ENCODE results near the gene LPIN2.
"Not testable (repeated sequence)": the region's sequence is repeated elsewhere in the genome, so short reads cannot be mapped to it uniquely, and the experiment has no call there.

LPIN2 gene

DNA sequence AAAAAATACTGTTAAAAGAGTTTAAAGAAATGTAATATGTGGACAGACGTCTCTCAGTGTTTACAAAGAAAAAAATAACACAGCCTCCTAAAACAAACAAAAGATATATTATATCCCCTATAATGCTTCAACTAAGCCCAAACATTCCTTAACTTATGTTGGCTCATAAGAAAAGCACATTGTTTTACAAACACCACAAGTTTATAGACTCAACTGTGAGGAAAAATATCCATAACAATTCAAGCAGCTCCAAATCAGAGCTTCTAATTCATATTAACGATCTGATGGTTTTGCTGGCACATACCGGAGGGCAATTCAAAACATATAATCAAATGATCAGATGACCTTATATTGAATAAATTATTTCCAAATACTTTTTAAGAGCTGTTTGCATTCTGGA lies 5.5 kb downstream of the LPIN2 start:
- no peak for DNase-seq

DNA sequence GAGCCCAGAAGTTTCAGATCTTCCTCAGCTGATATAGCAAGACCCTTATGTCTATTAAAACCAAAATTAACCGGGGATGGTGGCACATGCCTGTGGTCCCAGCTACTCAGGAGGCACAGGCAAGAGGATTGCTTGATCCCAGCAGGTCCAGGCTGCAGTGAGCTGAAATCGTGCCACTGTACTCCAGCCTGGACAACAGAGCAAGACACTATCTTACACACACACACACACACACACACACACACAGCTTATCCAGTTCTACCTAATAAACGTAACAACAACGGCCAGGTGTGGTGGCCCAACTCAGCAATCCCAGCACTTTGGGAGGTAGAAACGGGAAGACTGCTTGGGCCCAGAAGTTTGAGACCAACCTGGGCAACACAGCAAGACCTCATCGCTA lies 7.5 kb downstream of the LPIN2 start:
- DNase-seq: no peak

DNA sequence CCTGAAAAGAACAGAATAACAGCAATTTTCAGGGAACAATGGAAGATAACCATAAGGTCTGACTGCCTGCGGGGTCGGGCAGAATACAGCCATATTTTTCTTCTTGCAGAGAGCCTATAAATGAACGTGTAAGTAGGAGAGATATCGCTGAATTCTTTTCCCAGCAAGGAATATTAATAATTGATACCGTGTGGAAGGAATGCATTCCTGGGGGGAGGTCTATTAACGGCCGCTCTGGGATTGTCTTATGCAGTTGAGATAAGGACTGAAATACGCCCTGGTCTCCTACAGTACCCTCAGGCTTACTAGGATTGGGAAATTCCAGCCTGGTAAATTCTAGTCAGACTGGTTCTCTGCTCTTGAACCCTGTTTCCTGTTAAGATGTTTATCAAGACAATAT lies 9.2 kb downstream of the LPIN2 start:
- not testable (repeated sequence) for DNase-seq

DNA sequence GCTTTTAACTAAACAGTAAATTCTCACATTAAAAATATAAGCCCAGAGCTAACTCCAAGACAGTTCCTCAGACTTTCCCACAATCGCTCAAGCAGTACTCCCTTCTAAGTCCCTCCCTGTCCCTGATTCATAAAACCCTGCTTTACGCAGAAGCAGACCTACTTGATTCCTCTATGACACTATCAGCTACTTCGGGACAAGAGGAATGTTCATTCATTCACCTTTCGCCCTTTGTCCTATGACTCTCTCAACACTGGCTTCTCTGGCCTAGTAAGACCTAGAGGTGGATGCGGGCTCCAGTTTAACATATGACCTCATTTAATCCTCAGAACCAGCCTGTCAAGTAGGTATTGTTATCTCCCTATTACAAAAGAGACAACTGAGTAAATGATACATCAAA lies 10.2 kb downstream of the LPIN2 start:
- no peak for DNase-seq

DNA sequence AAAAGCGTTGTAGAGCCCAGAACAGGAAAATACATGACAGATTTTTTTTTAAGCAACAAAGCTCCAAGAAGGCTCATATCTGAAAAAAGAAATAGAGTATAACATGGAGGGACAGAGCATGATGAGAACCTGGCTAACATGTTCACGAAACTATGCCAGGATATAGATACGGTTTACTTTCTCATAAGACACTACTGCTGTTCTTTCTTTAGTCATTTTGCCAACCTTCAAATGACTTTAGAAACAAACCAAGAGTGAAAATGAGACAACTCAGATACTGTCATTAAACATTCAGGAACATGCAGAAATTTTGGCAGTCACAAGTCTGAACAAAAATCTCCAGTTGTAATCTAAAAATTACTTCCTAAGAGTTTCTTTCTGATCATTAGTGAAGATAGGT lies 14.3 kb downstream of the LPIN2 start:
- no peak for DNase-seq

DNA sequence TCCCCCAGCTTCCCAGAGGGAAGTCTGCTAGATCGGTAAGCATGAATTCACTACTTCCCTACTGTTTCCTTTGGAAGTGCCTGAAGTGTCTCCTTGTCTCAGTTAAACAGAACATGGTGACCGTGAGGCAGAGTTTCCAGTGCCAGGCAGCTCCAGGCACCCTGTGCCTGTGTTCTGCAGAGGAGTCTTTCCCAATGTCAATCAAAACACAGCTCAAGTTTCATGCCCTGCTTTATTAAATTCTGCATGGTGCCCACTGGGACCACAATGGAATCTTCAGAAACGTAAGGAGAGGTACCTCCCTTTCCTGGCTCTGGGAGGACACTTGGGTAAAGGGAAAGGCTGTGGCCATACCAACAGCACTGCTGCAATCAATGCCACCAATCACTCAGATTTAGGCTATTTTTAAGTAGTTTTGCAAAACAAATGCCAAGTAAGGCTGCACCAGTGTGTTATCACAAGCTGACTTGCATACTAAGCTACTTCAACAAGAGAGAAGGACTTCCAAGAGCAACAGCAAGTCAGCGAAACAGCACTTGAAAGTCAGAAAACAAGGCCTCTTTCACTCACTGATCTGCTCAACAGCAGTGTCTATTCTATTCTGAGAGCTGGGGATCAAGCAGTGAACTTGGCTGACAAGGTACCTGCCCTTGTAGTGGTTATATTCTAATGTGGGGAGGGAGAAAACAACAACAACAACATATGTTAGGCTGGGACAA lies 14.9 kb downstream of the LPIN2 start:
- DNase-seq: no peak

DNA sequence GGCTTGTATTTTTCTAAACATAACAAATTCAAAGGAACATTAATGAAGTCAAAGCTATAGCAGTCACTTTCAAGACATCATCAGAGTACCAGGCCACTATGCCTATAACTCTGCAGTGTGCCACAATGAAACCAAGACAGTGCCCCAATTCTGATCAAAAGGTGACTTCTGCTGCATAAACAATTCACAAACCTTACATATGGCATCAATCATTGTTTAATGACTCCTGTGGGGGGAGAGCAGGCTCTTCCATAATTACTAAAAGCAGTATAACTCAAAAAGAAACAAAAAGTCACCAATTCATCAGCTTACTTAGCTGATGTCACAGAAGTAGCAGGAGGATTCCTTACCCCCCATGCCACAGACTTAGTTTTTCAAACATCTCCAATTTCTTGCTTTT lies 15.5 kb downstream of the LPIN2 start:
- no peak for DNase-seq

DNA sequence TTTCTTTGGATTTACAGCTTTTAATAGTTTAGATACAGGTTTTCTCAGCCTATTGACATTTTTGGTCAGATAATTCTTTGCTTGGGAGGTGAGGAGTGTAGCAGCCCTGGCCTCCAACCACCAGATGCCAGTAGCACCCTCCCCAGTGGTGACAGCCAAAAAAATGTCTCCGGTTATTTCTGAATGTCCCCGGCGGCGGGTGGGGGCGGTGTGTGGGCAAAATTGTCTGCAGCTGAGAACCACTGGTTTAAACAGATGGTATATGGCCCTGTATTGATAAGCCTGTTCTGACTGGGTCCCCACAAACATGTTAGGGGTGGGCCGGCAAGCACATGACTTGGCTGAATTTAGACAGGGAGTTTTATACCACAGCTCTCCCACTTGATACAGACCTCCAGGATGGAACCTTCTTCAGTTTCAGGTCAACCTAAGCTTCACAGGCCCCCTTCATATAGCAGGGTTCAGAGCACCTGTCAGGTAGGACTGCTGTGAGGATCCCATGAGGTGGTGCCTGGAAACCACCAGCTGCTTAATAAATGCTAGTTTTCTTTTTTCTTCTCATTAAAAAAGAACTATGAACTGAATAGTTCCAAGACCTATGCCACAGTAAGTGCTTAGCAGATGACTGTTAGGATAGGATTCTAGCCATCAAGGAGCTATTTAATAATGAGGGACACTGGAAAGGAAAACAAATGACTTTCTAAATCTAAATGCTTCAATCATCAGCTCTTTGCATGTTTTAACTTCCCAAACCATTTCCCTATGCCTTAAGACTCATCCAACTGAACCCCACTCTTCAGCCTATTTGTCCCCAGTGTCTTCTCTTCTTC lies 18.1 kb downstream of the LPIN2 start:
- peak; percentile 42 to 63 (median 52) for DNase-seq

DNA sequence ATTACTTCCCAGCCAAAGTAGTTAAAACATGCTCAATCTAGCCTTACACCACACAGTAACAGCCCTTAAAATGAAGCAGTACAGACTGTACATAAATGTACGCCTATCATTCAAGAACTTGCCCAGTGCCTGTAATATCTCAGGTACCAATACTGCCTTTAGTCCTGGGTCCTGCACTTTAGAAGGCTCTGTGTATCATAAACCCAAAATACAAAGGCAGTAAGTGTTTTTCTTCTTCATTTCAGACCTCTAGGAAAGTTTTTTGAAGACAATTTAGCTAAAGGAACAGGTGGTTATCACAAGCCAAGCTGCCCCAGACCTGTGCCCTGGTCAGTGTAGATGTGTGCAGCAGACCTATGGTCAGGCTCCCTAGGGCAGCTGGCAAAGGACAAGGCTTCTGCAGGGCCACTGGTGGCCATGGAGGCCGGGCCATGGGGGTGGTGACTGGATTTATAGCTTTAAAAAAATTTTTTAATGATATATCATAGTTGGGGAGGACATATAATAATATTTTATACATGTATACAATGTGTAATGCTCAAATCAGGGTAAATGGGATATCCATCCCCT lies 18.8 kb downstream of the LPIN2 start:
- DNase-seq: no peak

DNA sequence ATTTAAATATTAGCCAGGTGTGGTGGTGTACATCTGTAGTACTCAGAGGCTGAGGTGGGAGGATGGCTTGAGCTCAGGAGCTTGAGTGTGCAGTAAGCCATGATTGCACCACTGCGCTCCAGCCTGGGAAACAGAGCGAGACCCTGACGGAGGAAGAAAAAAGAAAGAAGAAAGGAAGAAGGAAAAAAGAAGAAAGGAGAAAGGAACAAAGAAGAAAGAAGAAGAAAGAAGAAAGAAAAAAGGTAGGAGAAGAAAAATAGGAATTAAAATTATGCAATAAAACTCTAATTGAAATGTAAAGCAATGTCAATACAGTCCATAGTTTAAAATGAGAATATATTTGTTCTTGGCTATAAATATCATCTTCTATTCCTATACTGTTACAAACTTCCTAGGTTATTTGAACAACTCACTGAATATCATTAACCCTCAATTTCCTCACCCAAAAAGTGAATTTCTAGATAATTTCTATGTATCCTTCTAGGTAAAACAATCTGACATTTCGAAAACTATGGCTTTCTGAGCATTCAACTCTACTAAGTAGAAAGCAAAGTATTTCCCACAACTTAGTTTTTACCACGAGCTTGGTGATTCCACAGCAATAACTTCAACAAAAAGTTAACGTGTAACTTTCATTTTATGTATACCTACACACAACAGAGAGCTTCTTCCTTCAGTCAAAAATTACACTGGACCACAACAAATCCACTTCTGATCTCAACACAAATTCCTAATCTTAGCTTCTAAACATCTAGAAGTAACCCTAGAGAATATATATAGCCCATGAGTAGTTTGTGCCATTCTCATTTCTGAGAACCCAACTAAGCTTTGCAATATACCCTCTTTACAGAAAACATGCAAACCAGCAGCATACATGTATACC lies 19.7 kb downstream of the LPIN2 start:
- DNase-seq: no peak

DNA sequence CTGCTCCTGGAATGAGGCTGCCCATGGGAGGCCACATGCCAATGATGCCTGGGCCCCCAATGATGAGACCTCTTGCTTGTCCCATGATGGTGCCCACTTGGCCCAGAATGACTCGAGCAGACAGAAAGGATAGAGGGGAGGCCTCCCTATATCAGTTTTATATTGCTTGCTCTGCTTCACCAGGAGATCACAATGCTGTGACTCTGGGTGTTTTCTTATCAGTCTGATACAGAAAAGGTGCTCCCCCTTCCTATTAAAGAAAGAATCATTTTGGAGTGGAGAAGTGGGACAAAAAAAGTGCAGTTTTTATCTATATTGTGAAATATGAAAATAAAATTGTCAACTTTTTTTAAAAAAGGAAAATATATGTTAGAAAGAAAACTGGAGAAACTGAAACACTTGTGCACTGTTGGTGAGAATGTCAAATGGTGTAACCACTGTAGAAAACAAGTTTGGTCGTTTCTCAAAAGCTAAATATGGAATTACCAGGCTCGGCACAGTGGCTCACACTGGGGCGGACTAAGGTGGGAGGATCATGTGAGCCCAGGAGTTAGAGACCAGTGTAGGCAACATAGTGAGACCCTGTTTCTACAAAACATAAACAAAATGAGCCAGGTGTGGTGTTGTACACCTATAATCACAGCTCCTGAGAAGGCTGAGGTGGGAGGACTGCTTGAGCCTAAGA lies 21.8 kb downstream of the LPIN2 start:
- no peak for DNase-seq

DNA sequence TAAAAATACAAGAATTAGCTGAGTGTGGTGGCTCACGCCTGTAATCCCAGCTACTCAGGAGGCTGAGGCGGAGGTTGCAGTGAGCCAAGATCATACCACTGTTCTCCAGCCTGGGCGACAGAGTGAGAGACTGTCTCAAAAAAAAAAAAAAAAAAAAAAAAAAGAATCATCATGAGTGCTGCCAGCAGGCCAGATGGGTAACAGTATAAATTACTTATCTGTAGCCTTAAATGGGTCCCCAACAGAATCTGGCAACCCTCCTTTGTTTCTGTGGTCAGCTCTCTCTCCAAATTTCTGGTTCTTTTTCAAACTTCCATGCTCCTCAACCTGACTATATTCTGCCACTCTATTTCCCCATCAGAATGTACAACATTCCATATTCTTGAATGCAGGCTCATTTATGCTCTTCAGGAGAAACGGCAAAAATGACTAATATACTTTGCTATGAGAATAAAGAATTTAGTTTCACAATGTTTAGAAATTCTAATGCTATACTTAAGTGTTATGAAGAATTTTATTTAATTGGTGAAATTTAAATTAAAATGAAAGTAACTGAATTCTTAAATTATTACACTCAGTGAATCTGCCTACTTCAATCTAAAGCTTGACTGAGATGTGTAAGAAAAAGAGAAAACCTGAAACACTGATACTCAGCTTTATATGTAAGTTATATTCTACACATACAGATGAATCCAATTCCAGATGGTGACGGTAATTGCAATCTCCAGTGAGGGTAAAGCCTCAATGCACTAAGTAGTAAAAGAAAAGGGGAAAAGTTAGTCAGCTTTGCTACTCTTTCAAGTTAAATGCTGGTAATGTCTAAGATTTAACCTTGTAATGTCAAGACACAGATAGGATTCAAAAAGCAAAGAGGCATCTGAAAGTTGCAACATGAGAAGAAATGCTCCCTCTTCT lies 24.8 kb downstream of the LPIN2 start:
- DNase-seq: no peak

DNA sequence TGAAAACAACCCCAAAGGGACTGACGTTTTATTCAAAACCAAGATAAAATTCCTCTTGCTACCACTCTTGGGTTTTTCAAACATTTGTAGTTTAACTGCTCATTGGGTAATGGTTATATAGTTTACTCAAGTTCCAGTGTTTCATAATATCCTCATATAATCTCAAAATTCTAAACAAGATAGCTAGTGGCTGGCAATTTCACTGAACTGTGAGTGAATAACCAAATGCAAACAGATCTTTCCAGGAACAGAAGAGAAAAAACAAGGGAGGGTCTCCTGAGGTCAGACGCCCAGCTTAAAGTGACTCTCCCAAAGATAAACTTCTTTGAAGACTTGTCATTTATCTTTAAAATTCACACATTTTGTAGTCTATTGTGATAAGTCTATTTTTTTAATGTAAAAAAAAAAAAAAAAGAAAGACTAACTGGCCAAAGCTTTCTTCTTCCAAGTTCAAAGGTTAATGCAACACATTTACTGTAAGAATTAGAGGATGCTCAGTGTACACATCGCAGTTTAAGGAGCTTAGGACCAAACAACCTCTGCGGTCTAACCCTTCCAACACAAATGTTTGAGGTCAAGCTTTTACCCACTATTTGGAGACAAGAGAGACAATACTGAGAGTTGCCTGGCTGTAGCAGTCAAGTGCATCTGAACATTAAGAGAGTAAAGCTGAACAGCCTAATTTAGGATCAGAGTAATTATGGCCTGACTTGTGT lies 26.6 kb downstream of the LPIN2 start:
- DNase-seq: no peak

DNA sequence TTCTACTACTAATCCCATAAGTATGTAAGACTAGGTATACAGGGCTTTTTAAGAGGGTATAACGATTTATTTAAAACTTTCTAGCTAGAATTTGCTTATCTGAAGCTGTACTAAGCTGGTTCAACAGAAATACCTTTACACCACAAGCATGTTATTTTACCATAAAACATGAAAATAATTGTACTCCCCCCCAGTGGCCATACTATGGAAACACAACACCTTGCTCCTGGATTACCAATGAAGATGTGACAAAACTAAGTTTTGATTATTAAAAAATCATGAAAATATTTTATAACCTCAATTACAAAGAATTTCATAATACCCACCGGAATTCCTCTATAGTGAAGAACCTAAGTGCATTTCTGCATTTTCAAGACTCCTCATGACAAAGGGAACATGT lies 27.3 kb downstream of the LPIN2 start:
- DNase-seq: peak in 3 of 4 experiments; percentile 23 to 61 (median 42)

DNA sequence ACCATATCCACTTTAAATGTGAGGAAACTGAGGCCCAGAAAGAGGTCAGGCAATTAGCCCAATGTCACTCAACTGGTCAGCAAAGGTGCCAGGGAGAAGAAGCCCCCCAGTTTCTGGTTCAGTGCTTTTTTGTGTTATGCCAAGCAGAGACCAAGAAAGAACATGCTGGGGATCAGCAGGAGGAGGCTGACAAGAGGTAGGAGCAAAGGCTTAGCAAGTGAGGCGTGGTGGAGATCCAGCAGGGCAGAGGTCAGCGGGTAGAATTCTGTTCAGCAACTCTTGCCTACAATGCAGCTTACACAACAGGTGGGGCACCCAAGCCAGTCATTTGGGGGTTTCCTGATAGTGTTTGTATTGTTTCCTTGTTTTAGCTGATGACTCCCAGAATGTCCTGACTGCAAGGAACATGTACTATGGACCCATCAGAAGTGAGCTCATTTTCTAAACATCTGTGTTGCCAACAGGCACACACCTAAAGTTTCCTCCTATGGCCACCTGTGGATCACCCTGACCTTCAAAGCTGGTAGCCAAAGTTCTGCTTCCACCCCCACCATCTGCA lies 28.2 kb downstream of the LPIN2 start:
- peak in 2 of 4 experiments; percentile 23 to 55 for DNase-seq

DNA sequence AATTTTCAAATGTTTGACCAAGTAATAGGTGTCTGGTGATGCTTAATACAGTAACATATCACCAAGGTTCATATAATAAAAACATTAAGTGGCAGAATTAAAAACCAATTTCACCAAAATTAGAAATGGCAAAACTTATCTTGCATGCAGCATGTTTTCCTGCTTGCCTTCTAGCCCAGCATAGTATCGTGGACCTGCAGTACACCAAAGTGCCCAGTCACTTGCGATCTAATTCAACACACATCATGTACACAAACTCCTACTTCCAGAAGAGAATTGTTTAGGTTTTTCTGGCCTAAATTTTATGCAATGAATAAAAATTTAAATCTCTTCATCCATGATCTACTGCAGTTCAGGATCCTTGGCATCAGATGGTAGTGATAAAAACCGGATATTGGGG lies 28.9 kb downstream of the LPIN2 start:
- no peak for DNase-seq

DNA sequence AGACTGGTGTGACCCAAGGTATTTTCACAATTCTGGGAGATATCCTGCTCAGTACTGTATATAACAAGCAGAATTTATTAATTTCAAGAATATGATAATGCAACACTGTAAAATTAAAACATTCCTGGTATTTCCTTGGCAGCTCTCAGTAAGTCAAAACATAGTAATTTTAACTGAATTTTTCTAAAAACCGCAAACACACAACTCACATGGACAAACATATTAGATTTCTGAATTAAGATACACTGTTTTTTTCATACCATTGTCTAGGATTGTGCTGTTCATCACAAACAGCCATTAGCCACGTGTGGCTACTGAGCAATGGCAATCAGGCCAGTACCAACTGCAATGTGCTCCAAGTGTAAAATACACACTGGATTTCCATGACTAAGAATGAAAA lies 29.6 kb downstream of the LPIN2 start:
- no peak for DNase-seq

DNA sequence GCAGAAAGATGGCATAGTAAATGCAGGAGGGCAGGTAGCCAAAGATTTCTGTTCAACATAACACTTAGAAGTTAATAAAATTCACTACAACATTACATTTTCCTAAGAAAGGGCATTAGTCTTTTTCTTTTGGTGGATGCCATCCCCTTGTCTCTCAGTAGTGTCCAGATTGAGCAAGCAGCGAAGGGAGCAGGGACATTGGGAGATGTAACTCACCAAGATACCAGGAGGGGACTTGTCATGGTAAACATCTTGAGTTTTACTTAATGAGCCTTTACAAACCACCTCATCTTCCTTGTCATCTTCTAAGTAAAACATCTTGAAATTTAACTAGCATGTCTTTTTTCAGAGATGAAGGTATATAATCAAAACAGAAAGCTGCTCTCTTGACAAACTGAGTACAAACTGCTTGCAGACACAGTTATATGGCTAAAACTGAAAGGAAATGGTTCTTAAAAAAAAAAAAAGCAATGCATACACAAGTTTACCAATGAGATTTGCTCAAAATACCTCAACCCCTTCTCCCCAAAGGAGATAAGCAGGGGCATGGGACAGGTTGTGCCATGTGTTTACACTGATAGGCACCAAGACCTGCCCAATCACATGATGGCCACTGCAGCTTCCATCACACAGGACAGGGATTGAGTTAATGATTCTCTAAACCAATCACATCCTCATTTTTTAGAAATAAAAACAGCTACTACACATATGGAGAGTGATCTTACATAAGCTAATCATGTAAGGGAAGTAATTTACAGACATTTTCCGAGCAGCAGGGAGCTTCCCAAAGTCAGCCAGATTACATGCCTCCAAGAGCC lies 30.3 kb downstream of the LPIN2 start:
- DNase-seq: peak in 3 of 4 experiments; percentile 38 to 54 (median 53)

DNA sequence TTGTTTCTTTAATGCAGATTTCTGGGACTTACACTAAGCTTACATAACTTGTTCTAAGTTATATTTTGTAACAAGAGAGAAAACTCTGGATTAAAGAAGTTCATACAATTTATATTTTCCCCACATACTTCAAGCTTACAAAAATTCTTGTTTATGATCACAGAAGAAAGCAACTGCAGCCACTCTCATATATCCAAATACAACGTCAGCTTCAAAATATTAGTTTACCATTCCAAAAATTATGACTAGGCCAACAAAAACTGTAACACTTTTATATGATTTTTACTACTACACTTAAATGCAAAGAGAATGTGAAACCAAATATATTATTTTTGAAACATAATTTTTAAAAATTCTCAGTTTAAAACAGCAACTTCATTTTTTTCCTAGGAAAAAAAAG lies 30.9 kb downstream of the LPIN2 start:
- no peak for DNase-seq
